ENCODE measurements around the gene HSPB2.

The HSPB2 gene

DNA sequence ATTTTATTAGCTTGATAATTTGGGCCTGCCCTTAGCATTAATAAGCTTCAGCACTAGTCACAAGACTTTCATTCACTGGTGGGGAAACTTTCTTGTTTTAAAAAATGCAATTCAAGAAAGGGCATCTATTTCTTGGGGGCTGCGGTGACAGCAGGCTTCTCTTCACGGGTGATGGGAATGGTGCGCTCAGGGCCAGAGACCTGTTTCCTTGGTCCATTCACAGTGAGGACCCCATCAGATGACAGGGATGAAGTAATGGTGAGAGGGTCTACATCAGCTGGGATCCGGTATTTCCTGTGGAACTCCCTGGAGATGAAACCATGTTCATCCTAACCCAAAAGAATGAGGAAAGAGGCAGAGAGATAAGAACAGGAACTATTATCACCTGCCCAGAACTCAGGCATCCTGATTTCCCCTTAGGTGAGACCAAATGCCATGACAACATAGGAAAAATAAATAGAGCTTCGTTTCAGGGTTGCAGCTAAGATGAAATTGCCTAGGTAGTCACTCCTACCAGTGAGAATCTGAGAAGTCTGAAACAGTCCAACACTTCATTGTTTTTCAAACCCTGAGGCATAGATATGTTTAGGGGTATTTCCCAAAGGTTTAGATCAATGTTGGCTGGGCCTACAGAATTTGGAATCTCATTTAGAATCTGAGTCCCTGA lies 3.8 kb upstream of the HSPB2 start:
- DNase-seq (ENCODE audit: low read depth in 1 of 2, low spot score in 1 of 2) = no peak
- TF ChIP-seq, protein P1, sequence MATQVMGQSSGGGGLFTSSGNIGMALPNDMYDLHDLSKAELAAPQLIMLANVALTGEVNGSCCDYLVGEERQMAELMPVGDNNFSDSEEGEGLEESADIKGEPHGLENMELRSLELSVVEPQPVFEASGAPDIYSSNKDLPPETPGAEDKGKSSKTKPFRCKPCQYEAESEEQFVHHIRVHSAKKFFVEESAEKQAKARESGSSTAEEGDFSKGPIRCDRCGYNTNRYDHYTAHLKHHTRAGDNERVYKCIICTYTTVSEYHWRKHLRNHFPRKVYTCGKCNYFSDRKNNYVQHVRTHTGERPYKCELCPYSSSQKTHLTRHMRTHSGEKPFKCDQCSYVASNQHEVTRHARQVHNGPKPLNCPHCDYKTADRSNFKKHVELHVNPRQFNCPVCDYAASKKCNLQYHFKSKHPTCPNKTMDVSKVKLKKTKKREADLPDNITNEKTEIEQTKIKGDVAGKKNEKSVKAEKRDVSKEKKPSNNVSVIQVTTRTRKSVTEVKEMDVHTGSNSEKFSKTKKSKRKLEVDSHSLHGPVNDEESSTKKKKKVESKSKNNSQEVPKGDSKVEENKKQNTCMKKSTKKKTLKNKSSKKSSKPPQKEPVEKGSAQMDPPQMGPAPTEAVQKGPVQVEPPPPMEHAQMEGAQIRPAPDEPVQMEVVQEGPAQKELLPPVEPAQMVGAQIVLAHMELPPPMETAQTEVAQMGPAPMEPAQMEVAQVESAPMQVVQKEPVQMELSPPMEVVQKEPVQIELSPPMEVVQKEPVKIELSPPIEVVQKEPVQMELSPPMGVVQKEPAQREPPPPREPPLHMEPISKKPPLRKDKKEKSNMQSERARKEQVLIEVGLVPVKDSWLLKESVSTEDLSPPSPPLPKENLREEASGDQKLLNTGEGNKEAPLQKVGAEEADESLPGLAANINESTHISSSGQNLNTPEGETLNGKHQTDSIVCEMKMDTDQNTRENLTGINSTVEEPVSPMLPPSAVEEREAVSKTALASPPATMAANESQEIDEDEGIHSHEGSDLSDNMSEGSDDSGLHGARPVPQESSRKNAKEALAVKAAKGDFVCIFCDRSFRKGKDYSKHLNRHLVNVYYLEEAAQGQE (IDR thresholded peaks at IDR 0.05; ENCODE audit: insufficient replicate concordance, low read depth) = no peak
- TF ChIP-seq GABPA (IDR thresholded peaks at IDR 0.05; ENCODE audit: low read depth) = no peak
- peaks cover 7% of the 10 kb centered on the region for H3K27me3 ChIP-seq (ENCODE audit: insufficient read depth, poor library complexity, severe bottlenecking)
- no peak overlapping the region for H3K27ac ChIP-seq (replicated peaks)
- H3K4me3 ChIP-seq (replicated peaks; ENCODE audit: insufficient read depth, low read length) = no peak overlapping the region

DNA sequence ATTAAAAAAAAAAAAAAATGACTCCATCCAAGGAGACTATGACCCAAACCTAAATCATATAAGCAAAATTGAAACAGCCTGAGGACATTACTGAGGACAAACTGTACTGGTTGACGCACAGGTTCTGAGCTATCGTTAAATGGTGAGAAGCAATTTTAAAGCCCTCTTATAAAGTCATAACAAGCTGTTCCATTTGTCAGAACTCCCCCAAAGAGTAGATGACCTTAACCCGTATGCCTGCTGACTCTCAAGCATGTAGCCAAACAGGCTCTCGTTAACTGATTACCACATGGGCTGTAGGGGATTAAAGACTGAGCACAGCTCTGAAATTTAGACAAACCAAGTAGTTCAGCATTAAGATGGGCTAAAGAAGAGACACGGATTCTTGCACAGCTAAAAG lies 3.2 kb upstream of the HSPB2 start:
- no peak for TF ChIP-seq GABPA (IDR thresholded peaks at IDR 0.05; ENCODE audit: low read depth)
- TF ChIP-seq, protein P1 (IDR thresholded peaks at IDR 0.05; ENCODE audit: insufficient replicate concordance, low read depth) = no peak
- no peak for TF ChIP-seq POLR2AphosphoS5 (IDR thresholded peaks at IDR 0.05; ENCODE audit: low read depth)
- TF ChIP-seq, protein P2, sequence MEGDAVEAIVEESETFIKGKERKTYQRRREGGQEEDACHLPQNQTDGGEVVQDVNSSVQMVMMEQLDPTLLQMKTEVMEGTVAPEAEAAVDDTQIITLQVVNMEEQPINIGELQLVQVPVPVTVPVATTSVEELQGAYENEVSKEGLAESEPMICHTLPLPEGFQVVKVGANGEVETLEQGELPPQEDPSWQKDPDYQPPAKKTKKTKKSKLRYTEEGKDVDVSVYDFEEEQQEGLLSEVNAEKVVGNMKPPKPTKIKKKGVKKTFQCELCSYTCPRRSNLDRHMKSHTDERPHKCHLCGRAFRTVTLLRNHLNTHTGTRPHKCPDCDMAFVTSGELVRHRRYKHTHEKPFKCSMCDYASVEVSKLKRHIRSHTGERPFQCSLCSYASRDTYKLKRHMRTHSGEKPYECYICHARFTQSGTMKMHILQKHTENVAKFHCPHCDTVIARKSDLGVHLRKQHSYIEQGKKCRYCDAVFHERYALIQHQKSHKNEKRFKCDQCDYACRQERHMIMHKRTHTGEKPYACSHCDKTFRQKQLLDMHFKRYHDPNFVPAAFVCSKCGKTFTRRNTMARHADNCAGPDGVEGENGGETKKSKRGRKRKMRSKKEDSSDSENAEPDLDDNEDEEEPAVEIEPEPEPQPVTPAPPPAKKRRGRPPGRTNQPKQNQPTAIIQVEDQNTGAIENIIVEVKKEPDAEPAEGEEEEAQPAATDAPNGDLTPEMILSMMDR (IDR thresholded peaks at IDR 0.05; ENCODE audit: insufficient read depth, low read length) = no peak
- no peak for TF ChIP-seq SPI1 (IDR thresholded peaks at IDR 0.05; ENCODE audit: borderline replicate concordance, low read depth)
- no peak for DNase-seq (ENCODE audit: low read depth in 1 of 2, low spot score in 1 of 2)
- no peak overlapping the region for H3K4me3 ChIP-seq (replicated peaks; ENCODE audit: insufficient read depth, low read length)
- no peak overlapping the region for H3K27ac ChIP-seq (replicated peaks)
- H3K27me3 ChIP-seq (ENCODE audit: insufficient read depth, poor library complexity, severe bottlenecking) = peaks cover 7% of the 10 kb centered on the region

DNA sequence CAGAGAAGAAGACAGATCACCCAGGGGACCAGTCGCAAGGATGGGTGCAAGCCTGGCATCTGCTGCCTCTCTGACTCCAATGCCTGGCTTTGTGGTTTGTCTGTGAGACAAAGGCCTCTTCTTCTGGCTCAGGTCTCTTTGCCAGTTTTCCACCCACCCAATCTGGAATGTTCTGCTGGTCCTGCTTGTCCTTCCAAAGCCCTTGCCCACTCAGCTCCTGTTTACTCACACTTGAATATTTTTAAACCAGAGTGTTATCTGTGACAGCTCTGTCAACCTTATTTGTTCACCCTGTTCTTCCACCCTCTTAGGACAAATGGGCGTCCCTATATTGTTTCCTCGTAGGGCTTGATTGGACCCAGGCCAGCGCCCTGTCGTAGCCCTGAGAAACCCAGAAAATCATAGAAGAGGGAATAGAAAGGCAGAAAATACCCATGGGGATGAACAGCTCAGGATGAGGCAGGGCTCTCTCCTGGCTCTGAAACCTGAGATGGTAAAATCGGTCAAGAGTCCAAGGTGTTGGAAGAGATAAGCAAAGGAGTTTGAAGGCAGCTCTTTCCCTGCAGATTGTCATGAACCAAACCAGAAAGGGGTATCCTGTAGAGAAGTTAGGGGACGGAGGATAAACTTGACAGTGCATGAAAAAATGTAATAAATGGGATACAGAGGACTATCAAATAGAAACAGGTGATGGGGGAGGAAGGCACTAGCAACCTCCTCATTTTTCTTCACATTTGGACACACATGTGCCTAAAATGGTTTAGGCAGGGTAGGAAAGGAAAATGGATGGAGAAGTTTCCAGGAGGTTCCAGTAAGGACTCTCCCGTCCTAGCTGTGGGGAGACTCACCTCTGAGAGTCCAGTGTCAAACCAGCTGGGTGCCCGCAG lies 1.6 kb upstream of the HSPB2 start:
- Histone ChIP-seq H3K4me3 (replicated peaks; ENCODE audit: insufficient read depth, low read length) (no peak overlapping the region), H3K27me3 (ENCODE audit: insufficient read depth, poor library complexity, severe bottlenecking) (peaks cover 7% of the 10 kb centered on the region), H3K27ac (replicated peaks) (no peak overlapping the region)
- TF ChIP-seq SPI1 (IDR thresholded peaks at IDR 0.05; ENCODE audit: borderline replicate concordance, low read depth) = no peak
- TF ChIP-seq POLR2AphosphoS5 (IDR thresholded peaks at IDR 0.05; ENCODE audit: low read depth) = no peak
- TF ChIP-seq, protein P1 (IDR thresholded peaks at IDR 0.05; ENCODE audit: insufficient replicate concordance, low read depth) = no peak
- no peak for DNase-seq (ENCODE audit: low read depth in 1 of 2, low spot score in 1 of 2)

All from HL-60 (cell line).